Neuron (in vitro differentiated cells): ENCODE results near the gene SIPA1L2.

ENCODE experiments used
- H2AFZ ChIP-seq: one replicate; pipeline ENCODE4 v1.6.1; 2013; ENCODE audit warnings: low read depth, mild to moderate bottlenecking, inconsistent platforms, low read length, moderate library complexity
- H3K27me3 ChIP-seq: one replicate; pipeline ENCODE4 v1.6.1; 2013; ENCODE audit warnings: low read length; ENCODE audit not compliant: insufficient read depth
- H3K36me3 ChIP-seq: one replicate; pipeline ENCODE4 v1.6.1; 2013; ENCODE audit warnings: low read length; ENCODE audit not compliant: insufficient read depth
- H3K4me1 ChIP-seq: one replicate; pipeline ENCODE4 v1.6.1; 2013; ENCODE audit warnings: low read length; ENCODE audit not compliant: insufficient read depth
- H3K4me3 ChIP-seq: 2 replicates; pipeline ENCODE4 v1.5.1; 2013; ENCODE audit warnings: mild to moderate bottlenecking, low read length, moderate library complexity
- H3K9me3 ChIP-seq: one replicate; pipeline ENCODE4 v1.6.1; 2013; ENCODE audit warnings: low read length

SIPA1L2 gene

GRCh38 chr1:232600424-232601258 lies 29.3 kb downstream of the SIPA1L2 start:
- Histone ChIP-seq H3K36me3 (peaks cover 21% of the 10 kb centered on the region), H3K27me3 (no peaks in the 10 kb centered on the region), H2AFZ (no peak overlapping the region), H3K9me3 (peaks cover 5% of the 10 kb centered on the region), H3K4me1 (peaks cover 23% of the 10 kb centered on the region), H3K4me3 (no peak overlapping the region)

GRCh38 chr1:232599178-232600041 lies 30.5 kb downstream of the SIPA1L2 start:
- Histone ChIP-seq H3K36me3 (peaks cover 15% of the 10 kb centered on the region), H3K27me3 (no peaks in the 10 kb centered on the region), H3K9me3 (peaks cover 3% of the 10 kb centered on the region), H3K4me3 (no peak overlapping the region), H2AFZ (no peak overlapping the region), H3K4me1 (peaks cover 33% of the 10 kb centered on the region)

GRCh38 chr1:232598837-232599177 lies 31.1 kb downstream of the SIPA1L2 start:
- no peak overlapping the region for H3K4me3 ChIP-seq
- no peaks in the 10 kb centered on the region for H3K27me3 ChIP-seq
- H3K9me3 ChIP-seq = peaks cover 3% of the 10 kb centered on the region
- H2AFZ ChIP-seq = no peak overlapping the region
- H3K4me1 ChIP-seq = peaks cover 39% of the 10 kb centered on the region
- H3K36me3 ChIP-seq = peaks cover 12% of the 10 kb centered on the region

- Histone ChIP-seq H3K4me1 (peaks cover 46% of the 10 kb centered on the region), H3K36me3 (peaks cover 7% of the 10 kb centered on the region), H3K4me3 (no peak overlapping the region), H2AFZ (no peak overlapping the region), H3K27me3 (no peaks in the 10 kb centered on the region), H3K9me3 (no peaks in the 10 kb centered on the region)
These were observed 31.8 kb downstream of the SIPA1L2 start for GRCh38 chr1:232598133-232598532.

GRCh38 chr1:232597721-232598120 lies 32.2 kb downstream of the SIPA1L2 start:
- Histone ChIP-seq H3K36me3 (peaks cover 5% of the 10 kb centered on the region), H3K4me3 (no peak overlapping the region), H2AFZ (no peak overlapping the region), H3K9me3 (no peaks in the 10 kb centered on the region), H3K4me1 (peaks cover 50% of the 10 kb centered on the region), H3K27me3 (no peaks in the 10 kb centered on the region)

DNA sequence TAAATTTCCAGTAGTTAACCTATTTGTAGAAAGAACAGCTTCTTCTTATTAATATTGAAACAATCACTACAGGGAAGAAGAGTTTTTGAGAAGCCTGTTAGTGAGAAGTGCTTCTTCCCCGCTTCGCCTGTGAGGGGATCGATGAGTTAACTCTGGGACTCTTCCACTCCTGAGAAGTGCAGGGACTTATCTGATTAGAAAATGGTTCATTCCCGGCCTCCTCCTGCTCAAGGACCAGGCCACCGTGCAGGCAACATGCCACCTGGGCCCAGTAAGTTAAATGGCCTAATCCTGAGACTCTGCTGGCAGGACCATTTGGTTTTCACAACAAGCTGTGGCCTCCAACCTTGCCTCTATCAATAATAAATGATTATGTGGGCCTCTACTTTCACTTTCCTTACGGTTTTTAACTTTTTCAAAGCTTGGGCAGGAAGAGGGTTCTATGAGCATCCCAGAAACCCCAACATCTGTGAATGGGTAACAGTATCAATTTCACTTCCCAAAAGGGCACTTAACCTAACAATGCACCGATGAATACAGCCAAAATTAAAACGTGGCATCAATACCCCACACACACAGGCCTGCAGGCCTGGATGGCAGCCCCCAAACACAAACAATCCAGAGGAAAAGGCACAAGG lies 33.1 kb downstream of the SIPA1L2 start:
- peaks cover 58% of the 10 kb centered on the region for H3K4me1 ChIP-seq

GRCh38 chr1:232594768-232595698 lies 34.9 kb downstream of the SIPA1L2 start:
- Histone ChIP-seq H3K27me3 (no peaks in the 10 kb centered on the region), H3K36me3 (peaks cover 8% of the 10 kb centered on the region), H3K4me3 (no peak overlapping the region), H2AFZ (no peak overlapping the region), H3K4me1 (peaks cover 62% of the 10 kb centered on the region), H3K9me3 (no peaks in the 10 kb centered on the region)

More for the DNA sequence above, 33.1 kb downstream of the SIPA1L2 start:
- H2AFZ ChIP-seq = no peak overlapping the region
- peaks cover 3% of the 10 kb centered on the region for H3K36me3 ChIP-seq
- H3K9me3 ChIP-seq = no peaks in the 10 kb centered on the region
- H3K4me3 ChIP-seq = no peak overlapping the region
- H3K27me3 ChIP-seq = no peaks in the 10 kb centered on the region

DNA sequence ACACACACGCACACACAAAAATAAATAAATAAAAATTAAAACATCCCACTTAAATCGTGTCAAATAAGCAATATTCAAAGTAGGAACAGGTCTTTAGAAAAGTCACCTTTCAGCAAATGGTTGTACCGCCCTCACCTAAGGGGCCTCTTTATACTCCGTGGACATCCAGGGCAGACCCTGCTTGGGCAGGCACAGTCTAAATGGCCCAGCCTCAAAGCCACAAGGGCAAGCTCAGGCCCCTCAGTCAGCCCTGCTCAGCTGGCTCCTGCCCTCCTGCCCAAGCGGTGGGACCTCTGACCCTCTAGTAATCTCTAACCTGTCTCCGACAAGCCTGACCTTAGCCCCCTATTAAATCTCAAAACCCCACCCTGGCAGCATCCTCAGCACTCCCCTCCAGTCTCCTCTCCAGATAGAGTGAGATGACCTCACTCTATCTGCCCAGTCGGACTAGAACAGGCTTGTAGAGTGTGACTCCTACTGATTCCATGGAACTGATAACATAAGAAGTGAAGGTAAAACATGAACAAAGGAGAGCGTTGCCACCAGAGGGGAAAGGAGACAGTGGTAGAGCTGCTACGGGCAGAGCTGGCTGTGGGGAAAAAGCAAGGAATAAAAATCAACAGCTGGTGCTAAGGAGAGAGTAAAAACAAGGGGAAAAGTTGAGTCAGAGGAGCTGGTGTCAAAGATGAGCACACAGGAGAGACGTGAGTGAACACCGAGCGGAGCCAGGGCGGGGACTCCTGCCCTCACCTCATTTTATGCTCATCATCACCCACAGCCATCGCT lies 36.0 kb downstream of the SIPA1L2 start:
- peaks cover 62% of the 10 kb centered on the region for H3K4me1 ChIP-seq

GRCh38 chr1:232591344-232591743 lies 38.6 kb downstream of the SIPA1L2 start:
- H3K36me3 ChIP-seq = peaks cover 11% of the 10 kb centered on the region
- H3K4me1 ChIP-seq = peaks cover 52% of the 10 kb centered on the region
- H3K27me3 ChIP-seq = no peaks in the 10 kb centered on the region
- H3K9me3 ChIP-seq = no peaks in the 10 kb centered on the region
- H2AFZ ChIP-seq = no peak overlapping the region
- no peak overlapping the region for H3K4me3 ChIP-seq

More for the DNA sequence above, 36.0 kb downstream of the SIPA1L2 start:
- Histone ChIP-seq H3K27me3 (no peaks in the 10 kb centered on the region), H2AFZ (no peak overlapping the region), H3K9me3 (no peaks in the 10 kb centered on the region), H3K36me3 (peaks cover 10% of the 10 kb centered on the region), H3K4me3 (no peak overlapping the region)

DNA sequence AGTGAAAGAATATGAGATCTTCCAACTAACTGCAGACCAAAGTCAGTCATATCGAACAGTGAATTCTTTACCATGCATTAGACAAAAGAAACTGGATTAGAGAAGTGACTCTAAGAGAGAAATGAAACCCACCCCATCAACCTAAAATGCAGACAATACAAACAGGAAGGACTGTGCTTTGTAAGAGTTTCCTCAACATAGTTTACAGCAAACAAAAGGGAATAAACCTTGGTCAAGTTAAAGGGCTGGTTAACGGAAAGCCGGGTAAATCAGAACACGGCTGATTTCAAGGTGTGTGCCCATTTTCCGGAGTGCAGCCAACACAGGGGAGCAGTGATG lies 39.2 kb downstream of the SIPA1L2 start:
- no peak overlapping the region for H2AFZ ChIP-seq
- H3K4me1 ChIP-seq = peaks cover 52% of the 10 kb centered on the region
- H3K4me3 ChIP-seq = no peak overlapping the region
- H3K9me3 ChIP-seq = no peaks in the 10 kb centered on the region
- H3K36me3 ChIP-seq = peaks cover 13% of the 10 kb centered on the region
- no peaks in the 10 kb centered on the region for H3K27me3 ChIP-seq

- Histone ChIP-seq H3K36me3 (peaks cover 13% of the 10 kb centered on the region), H3K4me3 (no peak overlapping the region), H3K27me3 (no peaks in the 10 kb centered on the region), H2AFZ (no peak overlapping the region), H3K4me1 (peaks cover 52% of the 10 kb centered on the region), H3K9me3 (no peaks in the 10 kb centered on the region)
These were observed 39.9 kb downstream of the SIPA1L2 start for GRCh38 chr1:232589812-232590743.
